ENCODE measurements around the gene NDUFC2.
"Not testable (repeated sequence)": the region's sequence is repeated elsewhere in the genome, so short reads cannot be mapped to it uniquely, and the experiment has no call there.

NDUFC2 gene

DNA sequence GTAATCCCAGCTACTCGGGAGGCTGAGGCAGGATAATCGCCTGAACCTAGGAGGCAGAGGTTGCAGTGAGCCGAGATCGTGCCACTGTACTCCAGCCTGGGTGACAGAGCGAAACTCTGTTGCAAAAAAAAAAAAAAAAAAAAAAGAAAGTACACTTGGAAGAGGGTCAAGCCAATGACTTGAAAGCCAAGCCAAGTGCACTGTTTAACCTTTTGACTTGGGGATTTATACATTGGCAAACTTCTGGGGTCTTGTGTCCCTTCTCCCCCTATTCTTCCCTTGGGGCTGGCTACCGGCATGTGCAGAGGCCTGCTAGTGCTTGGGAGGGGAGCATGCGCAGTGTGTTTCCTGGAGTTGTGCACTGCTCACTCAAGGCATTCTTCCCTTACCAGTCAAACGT, 30.3 kb downstream of the NDUFC2 start:
- DNase-seq, result no peak

DNA sequence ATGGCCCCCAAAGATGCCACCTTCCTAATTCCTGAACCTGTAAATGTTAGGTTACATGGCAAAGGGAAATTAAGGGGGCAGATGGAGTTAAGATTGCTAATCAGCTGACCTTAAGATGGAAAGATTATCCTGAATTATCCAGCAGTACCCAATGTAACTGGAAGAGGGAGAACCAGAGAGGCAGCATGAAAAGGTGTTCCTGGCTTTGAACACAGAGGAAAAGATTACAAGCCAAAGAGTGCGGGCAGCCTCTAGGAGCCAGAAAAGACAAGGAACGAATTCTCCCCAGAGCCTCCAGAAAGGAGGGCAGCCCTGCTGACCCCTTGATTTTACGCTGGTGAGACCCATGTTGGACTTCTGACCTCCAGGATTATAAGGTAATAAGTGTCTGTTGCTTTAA, 31.1 kb downstream of the NDUFC2 start:
- no peak for DNase-seq

DNA sequence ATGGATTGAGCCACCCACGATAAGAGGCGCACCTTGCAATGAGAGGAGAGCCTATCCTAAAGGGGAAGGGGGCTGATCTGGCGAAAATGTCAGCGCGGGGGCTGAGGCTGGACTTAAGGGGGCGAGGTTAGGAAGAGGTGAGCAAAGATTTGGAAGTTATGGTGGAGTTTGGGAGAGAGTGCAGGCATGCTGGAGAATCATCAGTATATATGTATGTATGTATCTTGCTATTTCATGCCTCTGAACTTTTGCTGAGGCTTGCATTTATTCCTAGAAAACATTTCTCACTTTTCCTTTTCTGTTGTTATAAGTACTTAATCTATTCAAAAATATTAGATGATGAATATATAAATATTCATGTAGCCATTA, 33.2 kb downstream of the NDUFC2 start:
- no peak for DNase-seq

DNA sequence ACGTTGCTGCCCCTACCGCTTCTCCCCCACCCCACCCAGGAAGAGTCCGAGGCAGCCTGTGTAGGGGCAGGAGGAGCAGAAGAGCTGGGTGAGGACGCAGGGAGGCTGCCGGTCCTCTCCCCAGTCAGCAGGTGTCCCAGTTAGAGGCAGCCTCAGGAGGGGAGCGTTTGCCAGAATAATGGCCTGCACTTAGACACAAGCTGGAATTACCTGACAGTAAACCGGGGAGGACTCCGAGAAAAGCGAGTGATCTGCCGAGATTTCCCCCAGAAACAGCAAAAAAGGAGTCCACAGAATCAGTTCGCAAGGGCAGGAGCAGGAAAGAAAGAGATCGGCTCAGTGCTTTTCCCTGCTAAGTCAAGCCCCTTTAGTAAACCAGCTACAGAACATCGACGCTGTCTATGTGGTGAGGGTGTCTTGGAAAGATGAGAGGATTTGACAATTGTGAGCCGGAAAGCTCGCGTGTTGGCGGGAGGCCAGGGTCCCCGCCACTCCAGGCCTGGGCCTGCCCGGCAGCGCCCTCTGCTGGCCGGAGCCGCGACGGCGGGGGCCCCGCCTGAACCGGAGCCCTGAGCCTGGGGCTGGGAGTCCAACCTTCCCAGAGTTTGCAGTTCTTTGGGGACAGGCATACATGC, 33.7 kb downstream of the NDUFC2 start:
- DNase-seq, result peak; percentile 74

GRCh38 chr11:78044706-78045105, 35.0 kb downstream of the NDUFC2 start:
- no peak for DNase-seq

GRCh38 chr11:78041843-78042440, 37.7 kb downstream of the NDUFC2 start:
- no peak for DNase-seq

- not testable (repeated sequence) for DNase-seq
These were observed 38.3 kb downstream of the NDUFC2 start for GRCh38 chr11:78041380-78041719.

- DNase-seq, result no peak
These were observed 38.8 kb downstream of the NDUFC2 start for GRCh38 chr11:78040691-78041379.

DNA sequence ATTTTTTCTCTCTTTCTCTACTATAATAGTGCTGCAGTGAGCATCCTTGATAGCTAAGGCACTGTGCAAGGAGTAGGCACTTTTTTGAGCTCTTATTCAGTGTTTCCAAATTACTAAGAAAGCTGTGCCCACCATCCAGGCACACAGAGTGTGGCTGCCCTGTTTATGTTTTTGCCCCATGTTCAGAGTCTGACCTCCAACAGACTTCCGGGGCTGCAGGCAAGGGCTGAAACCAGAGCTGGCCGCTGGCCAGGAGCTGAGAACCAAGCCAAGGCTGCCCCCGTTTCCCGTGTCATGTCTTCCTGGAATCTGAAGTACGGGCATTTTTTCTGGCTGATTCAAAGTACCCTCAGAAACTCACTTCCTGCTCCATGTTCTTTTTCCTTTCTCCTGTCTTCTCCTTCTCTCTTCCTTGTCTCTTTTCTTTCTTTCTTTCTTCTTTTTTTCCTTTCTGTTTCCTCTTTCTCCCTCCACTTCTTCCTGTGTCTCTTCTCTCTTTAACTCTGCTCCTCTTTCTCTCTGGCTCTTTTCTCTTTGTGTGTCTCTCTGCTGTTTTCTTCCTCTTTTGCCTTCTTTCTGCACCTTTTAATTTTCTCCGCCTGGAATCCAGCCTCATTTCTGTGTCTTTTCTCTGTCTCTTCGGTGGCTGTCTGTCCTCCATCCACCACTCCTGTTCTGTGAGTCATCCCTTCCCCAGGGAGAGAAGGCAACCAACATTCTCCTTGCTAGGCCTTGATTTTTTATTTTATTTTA, 39.6 kb downstream of the NDUFC2 start:
- peak; percentile 4 for DNase-seq

GRCh38 chr11:78039391-78039918, 40.2 kb downstream of the NDUFC2 start:
- DNase-seq, result no peak

DNA sequence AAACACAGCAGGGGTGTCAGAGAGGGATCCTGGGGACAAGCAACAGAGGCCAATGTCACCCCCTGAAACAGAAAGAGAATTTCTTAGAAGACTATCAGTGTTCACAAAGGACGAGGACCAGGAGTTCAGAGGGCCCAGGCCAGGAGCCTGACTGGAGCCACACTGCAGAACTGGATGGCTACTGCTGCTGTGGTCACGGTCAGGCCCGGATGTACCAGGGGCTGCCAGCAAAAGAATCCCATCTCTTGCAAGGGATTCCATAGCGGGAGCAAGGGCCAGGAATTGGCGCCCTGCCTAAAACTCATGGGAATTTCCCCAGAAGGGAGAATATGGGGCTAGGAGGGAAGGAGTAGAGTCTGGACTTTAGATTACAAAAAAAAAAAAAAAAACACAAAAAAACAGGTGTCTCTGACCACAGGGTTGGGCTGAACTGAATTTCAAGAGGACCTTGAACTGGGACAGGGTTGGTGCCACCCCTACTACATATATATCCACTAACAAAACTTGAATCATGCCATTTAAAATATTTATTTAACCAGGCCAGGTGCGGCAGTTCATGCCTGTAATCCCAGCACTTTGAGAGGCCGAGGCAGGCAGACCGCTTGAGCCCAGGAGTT, 40.9 kb downstream of the NDUFC2 start:
- DNase-seq, result no peak

DNA sequence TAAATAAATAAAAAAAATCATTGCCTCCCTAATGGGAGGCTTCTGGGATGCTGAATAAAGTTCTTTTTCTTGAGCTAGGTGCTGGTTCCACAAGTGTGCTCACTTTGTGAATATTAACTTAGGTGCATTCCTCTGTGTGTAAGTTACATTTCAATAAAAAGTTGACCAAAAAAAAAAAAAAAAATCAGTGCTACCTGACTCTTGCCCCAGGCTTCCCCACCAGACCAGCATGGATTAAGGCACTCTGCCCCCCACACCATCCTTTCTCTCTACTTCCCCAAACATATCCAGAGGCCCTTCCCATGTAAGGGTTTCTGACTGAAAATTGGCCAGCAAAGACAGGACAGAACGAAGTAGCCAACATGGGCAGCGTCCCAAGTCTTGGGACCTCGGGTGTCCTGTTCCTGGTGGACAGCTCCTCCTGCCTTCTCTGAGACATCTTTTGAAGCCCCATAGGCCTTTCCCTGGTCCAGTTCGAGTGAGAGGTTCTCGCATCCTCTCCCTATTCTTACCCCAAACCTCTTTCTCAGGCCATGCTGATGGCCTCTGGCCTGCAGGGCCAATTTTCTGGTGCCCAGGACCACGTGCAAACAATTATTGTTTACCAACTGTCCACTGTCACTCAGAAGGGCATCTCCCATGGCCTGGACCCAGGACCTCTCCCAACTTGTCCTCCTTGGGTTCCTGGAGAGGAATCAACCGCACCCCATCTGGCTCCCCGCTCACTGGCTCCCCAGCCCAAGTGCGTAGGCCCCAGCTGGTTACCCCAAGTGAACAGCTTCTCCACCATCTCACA, 41.6 kb downstream of the NDUFC2 start:
- DNase-seq, result no peak

DNA sequence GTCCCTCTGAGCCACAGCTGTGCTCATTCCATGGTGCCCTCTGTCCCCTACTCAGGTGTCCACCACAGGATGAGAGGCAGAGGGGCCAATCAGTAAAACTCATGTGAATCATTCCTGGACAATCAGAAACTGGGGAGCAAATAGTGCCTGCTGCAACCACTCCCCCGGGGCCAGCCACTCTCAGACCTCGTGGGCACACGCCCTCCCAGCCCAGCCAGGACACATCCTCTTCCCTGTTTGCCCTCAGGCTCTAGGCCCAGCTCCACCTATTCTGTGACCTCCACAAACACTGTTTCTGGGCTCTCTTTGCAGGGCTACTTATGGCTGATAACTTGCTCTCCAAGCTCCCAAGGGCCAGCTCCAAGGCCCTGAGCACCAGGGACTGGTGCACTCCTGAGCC, 42.6 kb downstream of the NDUFC2 start:
- no peak for DNase-seq

DNA sequence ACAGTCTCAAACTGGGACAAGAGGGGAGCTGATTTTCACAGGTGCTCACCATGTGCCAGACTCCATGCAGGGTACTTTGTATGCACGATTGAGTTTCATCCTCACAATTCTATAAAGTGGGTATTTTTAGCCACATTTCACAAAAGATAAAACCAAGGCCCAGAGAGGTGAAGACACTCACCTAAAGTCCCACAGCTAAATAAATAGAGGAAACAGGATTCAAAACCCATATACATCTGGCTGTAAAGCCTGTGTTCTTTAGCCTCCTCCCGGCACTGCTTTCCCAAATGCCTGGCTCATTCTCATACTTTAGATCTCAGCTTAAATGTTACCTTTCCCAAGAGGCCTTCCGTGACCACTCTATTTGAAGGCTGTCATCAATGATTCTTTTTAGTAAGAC, 43.3 kb downstream of the NDUFC2 start:
- DNase-seq, result no peak

DNA sequence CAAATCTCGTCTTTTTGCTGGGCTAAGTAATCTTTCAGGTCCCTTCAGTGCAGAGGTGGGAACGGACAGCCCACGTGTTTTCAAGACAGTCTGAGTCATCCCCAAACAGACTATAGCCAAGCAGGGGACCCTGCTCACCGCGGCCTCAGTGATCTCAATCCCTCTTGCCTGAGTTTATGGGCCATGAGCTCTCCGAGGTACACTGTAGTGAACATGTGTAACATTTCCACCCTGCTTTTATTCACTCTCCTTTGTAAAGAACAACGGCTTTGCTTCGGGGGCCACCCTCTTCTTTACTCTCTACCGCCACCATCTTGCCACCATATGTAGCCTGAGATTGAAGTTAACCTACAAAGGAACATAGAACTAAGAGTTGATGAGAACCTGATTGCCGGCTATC, 45.0 kb downstream of the NDUFC2 start:
- no peak for DNase-seq

GRCh38 chr11:78033040-78033439, 46.6 kb downstream of the NDUFC2 start:
- DNase-seq, result no peak

DNA sequence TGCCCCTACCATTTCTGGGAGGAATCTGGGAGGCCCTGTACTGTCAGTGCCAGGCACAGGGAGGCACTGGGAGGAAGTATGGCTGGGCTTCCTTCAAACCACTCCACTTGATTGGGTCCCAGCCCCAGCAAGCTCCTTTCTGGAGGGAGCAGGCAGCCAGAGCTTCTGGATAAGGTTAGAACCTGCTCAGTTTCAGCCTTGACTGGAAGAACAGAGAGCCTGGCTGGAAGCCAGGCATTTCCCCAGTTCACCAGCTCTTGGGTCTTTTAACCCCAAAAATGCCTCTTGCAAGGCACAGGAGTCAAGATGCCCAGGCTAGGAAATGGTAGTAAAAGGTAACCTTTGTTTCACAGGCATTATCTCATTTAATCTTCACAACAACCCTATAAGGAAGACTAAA, 47.6 kb downstream of the NDUFC2 start:
- no peak for DNase-seq

DNA sequence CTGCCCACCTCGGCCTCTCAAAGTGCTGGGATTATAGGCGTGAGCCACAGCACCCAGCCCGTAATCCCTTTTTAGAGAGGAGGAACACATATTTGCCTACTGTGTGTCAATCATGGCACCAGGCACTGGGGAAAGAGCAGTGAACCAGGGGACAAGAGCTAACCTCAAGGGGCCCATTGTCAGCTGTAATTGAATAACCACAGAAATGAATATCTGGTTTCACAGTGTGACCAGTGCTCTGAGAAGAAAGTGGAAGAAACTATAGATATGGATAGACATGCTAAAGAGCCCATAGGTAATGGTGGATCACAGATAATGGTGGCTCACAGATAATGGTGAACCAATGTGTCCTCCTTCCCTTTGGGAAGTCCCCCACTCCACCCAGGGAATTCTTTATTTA, 48.0 kb downstream of the NDUFC2 start:
- DNase-seq, result no peak

DNA sequence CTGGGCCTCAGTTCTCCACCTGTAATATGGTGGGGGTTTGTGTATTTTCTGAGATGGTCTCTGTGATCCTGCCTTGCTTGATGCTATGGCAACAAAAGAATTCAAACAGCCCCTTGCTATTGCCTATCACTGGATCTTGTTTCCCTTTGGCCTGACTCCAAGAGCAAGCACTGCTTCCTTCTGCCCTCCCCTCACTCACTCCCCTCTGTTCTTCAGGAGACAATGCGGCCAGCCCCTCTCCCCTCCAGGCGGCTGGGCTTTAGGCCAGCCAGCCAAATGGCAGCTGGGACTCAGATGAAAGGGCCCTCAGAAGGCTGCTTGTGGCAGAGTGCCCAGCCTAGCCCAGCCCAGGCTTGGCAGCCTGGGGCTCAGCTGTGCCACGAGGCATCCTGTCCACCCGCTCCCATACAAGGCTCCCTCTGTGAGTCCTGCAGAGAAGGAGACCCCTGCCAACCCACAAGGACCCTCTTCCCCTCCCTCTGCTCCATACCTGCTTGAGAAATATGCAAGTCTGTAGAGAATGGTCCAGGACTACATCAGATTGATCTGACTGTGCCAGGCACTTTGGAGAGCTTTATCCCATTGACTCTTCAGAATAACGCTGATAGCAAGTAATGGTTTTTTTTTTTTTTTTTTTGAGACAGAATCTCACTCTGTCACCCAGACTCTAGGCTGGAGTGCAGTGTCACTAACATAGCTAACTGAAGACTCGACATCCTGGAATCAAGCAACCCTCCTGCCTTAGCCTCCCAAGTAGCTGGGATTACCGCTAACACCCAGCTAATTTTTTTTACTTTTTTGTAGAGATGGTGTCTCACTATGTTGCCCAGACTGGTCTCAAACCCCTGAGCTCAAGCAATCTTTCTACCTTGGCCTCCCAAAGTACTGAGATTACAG, 49.0 kb downstream of the NDUFC2 start:
- DNase-seq, result no peak

- not testable (repeated sequence) for DNase-seq
These were observed 51.2 kb downstream of the NDUFC2 start for GRCh38 chr11:78028423-78028822.

DNA sequence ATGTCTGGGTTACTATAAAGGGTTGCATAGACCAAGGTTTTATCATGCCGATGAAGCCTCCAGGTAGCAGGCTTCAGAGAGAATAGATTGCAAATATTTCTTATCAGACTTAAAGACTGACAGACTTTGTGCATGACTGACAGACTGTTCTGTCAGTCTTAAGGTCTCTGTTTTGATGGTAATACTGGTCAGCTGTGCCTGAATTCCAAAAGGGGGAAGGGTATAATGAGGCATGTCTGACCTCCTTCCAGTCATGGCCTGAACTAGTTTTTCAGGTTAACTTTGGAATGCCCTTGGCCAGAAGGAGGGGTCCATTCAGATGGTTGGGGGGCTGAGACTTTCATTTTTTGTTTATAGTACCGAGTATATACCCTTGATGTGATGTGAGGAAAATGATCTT, 51.9 kb downstream of the NDUFC2 start:
- no peak for DNase-seq

Data from CD4-positive, alpha-beta T cell treated with Interleukin-12 subunit alpha and Interleukin-12 subunit beta, for 1 hour (primary cell).